ENCODE data around the gene MAGEA9. TPM values are rescaled to one million over a fixed set of nuclear protein-coding genes. Genes with fewer than 3 reads are reported as not detected.
"Not testable (repeated sequence)": the region's sequence is repeated elsewhere in the genome, so short reads cannot be mapped to it uniquely, and the experiment has no call there.

MAGEA9 gene, protein sequence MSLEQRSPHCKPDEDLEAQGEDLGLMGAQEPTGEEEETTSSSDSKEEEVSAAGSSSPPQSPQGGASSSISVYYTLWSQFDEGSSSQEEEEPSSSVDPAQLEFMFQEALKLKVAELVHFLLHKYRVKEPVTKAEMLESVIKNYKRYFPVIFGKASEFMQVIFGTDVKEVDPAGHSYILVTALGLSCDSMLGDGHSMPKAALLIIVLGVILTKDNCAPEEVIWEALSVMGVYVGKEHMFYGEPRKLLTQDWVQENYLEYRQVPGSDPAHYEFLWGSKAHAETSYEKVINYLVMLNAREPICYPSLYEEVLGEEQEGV
- total RNA-seq, result not detected

DNA sequence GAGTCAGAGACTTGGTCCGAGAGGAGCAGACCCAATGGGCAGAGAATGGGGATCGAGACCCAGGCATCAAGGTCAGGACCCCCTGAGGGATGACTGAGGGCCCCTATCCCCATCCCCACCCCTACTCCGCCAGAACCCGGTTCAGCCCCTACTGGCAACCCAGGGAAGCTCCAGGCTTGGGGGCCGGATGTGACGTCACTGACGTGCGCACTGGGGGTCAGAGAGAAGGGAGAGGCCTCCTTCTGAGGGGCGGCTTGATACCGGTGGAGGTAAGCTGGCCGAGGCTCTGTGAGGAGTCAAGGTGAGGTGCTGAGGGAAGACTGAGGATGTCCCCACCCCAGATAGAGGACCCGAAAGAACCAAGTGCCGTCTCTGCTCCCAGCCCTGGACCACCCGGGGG, at the start of gene MAGEA9:
TSS of gene MAGEA9 (plus strand) at position 204 of the 400 bp plus-strand sequence. CDS start 4,281 bp downstream, outside the sequence.
- DNase-seq (ENCODE audit: low spot score in 2 of 2); FAIRE-seq: not testable (repeated sequence)

DNA sequence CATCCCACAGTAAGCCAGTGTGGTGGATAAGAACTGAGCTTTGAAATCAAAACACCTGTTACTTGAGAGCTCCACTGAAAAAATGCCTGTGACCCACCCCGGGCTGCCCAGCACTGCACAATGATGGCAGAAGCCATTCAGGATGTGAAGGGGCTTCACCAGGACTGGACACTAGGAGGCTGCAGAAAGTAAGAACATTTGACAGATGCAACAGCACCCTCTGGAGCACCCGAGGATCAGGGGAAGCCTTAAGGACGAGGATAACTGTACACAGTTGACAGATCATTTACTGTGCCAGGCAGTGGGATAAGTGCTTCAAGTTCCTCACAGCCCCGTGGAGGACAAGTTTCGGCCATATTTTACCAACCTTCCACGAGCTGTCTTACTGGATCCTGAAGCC, 39.5 kb upstream of the MAGEA9 start:
- DNase-seq (ENCODE audit: low spot score in 2 of 2); FAIRE-seq: not testable (repeated sequence)

DNA sequence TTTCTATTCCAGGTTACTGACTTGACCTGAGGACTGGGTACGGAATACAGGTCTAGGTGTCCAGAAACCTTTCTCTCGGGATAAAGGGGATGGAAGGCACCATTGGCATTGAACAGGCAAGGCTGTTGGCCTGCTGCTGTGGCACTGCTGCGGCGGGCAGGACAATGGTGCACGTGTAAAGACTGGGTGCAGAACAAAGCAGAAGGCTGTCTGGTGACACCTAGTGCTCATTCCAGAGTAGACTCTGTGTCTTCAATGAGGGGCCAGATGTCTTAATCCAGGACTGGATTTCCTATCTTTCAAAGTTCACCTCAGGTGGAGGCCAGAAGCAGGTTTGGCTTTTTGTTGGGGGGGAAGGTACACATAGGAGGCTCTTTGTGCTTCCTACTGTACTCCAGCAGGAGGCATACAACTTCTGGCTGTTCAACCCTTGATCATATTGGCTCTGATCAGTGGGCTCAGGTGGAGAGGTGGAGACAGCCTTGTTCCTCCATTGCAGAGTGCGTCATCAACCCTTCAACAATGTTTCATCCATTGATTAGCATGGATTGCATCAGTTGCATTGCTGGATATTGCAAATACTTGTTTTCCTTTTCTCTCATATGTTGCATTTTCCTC, 35.2 kb upstream of the MAGEA9 start:
- not testable (repeated sequence) for FAIRE-seq; DNase-seq (ENCODE audit: low spot score in 2 of 2)

DNA sequence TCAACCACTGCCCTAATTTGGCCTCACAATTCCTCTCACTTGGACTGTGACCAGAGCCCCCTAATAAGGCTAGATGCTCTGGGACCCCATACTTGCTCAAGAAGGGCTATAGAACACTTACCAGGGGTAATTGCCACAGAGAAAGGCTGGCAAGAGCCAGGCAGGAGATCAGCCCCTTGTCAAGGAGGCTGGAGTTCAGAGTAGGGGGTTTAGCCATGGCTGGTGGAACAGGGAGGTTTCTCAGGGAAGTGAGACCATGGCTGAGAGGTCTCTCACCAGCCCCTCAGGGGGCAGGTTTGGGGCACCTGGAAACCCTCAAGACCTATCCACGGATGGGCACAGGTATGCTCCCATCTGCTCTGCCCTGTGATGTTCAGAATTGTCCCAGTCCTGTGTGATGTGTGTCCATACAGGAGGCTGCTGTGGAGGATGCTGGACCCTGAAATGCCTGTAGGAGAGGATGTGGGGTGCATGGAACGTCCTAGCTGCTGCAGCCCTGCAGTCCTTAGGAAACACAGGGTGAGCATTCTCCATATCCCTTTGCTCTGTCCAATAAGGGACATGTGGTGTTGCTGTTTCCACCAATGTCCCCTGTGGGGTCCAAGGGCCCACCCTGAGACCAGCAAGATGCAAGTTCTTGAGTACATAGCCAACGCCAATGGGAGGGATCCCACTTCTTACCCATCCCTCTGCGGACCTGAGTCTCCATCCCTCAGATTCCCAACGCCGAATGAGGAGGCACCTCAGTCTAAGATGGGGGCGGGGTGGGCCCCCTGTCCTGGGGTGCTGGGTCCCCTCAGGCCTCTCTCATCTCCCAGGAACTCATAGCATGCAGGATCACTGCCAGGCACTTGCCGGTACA, 24.3 kb upstream of the MAGEA9 start:
- no peak for FAIRE-seq
- no peak for DNase-seq (ENCODE audit: low spot score in 2 of 2)

DNA sequence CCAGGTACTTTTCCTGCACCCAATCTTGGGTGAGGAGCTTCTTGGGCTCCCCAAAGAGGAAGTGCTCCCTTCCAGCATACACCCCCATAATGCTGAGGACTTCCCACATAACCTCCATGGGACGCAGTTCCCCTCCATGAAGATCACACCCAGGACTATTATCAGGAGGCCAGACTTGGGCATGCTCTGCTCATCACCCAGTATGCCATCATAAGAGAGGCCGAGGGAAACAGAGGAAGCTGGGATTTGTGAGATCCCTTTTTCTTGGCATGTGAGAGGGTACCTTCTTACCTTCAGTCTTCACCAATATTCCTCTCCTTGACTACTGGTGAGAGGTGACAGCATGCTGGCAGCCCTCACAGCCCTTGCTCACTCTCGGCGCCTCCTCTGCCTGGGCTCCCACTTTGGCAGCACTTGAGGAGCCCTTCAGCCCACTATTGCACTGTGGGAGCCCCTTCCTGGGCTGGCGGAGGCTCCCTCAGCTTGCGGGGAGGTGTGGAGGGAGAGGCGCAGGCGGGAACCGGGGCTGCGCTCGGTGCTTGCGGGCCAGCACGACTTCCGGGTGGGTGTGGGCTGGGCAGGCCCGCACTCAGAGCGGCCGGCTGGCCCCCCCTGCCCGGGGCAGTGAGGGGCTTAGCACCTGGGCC, 23.5 kb upstream of the MAGEA9 start:
- no peak for FAIRE-seq
- no peak for DNase-seq (ENCODE audit: low spot score in 2 of 2)

DNA sequence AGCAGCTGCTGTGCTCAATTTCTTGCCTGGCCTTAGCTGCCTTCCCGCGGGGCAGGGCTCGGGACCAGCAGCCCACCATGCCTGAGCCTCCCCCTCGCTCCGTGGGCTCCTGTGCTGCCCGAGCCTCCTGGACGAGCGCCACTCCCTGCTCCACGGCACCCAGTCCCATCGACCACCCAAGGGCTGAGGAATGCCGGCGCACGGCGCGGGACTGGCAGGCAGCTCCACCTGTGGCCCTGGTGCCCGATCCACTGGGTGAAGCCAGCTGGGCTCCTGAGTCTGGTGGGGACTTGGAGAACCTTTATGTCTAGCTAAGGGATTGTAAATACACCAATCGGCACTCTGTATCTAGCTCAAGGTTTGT, 23.0 kb upstream of the MAGEA9 start:
- not testable (repeated sequence) for FAIRE-seq; DNase-seq (ENCODE audit: low spot score in 2 of 2)

DNA sequence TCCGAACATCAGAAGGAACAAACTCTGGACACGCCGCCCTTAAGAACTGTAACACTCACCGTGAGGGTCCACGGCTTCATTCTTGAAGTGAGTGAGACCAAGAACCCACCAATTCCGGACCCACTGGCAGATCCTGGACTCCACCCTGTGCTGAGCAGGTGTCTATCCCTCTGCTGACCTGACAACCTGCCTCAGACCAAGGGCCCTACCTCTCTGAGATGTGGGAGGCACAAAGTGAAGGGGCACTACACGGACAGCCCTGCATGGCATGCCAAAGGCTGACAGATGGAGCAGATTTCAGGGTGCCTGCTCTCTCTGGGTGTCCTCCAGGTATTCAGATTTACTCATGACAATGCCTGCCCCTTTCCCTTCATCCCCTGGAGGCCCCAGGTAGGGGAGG, 21.9 kb upstream of the MAGEA9 start:
- FAIRE-seq, result no peak
- DNase-seq (ENCODE audit: low spot score in 2 of 2), result no peak

DNA sequence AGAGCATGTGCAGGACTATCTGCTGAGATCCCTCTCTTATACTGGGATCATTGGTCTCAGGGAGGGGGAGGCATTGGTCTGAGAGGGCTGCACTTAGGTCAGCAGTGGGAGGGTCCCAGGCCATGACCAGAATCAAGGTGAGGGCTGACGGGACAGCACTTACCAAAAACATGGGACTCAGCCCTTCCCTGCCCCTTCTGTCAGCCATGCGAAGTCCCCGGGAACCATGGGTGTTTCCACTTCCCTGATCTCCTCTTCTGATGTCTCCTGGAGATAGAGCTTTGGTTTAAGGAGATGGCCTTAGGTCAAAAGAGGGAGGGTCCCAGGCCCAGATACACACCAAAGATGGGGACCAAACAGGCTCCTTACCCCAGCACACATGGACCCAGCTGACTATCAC, 20.8 kb upstream of the MAGEA9 start:
- no peak for FAIRE-seq

DNA sequence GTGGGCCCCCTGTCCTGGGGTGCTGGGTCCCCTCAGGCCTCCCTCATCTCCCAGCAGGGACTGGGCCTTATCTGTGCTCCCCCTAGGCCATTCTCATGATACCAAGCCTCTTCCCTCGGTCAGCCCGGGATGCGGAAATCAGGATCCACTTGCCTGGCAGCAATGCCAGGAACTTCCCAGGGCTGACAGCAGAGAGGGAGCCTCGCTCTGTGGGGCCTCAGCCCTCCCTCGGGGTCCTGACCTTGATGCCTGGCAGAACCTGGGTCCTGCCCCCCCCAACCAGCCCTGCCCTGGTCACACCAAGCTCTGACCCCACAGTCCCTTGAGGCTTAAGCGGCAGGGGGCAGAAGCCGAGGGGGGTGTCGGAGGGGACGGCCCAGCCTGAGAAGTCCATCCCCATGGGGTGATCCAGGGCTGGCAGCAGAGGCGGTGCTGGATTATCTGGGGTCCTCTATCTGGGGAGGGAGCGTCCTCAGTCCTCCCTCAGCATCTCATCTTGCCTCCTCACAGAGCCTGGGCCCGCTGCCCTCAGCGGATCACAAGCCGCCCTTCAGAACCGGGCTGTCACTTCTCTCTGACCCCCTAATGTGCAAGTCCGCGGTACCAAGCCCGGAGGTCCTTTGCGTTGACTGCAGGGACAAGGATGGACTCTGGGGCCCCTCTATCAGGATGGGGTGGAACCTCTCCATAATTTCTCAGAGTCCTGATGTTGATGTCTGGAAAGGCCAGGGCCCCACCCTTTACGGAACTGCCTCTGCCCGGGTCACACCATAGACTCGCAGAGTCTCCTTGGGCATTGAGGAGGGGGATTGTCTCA, 19.7 kb upstream of the MAGEA9 start:
- not testable (repeated sequence) for DNase-seq (ENCODE audit: low spot score in 2 of 2); FAIRE-seq

More for the DNA sequence above, 20.8 kb upstream of the MAGEA9 start:
- DNase-seq (ENCODE audit: low spot score in 2 of 2), result no peak

DNA sequence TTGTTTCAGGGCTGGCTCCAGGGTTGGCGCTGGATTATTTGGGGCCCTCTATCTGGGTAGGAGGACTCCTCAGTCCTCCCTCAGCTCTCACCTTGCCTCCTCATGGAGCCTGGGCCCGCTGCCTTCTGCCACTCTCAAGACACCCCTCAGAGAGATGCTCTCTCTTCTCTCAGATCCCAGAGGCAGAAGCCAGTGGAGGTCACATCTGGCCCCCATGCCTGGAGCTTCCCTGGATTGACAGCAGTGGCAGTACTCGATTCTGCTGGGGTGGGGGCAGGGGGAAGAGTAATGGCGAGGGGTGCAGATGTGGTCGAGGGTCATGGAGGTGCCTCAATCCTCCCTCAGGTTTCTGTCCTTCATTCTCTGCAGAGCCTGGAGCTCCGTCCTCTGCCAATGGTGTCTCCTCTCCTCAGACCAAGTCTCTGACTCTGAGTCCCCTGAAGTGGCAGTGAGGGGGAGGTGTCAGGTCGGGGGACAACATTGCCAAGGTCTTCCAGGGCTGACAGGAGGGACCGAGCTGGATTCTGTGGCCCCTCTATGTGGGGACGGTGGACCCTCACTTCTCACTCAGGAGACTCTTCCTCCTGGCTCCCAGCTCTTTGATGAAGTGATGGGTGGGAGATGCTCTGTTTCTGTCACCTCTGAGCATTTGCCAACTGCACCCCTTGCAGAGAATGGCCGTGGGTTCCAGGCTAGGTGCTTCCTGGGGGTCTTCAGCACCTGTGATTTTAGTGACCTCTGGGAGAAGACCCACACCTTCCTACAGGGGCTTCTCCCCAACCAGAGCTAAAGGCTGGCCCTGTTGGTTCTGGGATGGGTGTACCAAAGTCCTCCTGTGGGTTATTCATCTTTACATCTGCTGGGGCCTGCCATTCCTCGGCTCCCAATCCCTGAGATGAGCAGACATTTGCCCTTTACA, 18.8 kb upstream of the MAGEA9 start:
- DNase-seq (ENCODE audit: low spot score in 2 of 2) (no peak), FAIRE-seq (no peak)

DNA sequence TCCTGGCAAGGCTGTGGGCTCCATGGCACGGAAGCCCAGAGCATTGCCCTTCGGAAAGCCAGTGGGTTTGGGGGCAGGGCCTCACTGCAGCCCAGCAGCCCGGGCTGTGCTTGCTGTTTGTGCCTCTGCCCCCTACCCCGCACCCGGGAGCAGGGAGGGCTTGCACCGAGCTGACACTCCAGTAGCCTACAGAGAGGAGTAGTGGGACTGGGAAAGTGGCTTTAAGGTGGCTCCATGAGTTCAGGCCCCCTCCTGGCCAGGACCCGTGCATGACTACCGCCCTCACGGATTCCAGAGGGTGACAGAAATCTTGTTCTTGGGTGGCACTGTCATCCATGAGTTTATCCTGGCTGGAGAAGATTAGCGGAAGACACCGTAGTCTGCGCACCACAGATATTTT, 11.4 kb upstream of the MAGEA9 start:
- FAIRE-seq; DNase-seq (ENCODE audit: low spot score in 2 of 2): not testable (repeated sequence)

DNA sequence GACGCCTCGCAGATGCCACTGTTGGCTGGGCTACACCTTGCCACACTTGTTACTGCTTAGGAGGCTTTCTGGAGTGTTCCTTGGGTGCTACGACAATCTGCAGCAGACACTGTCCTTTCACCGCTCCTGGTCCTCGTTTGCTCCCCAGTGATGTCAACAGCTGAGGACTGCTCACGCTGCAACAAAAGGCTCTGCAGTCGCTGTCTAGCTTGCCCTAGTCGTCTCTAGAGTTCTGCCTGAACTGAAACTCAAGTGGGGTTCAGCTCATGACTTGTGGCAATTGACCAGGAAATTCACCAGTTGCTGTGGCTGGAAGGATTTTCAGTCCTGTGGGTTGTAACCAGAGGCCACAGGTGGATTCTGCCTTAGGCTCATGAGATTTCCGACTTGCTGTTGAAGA, 8.7 kb upstream of the MAGEA9 start:
- not testable (repeated sequence) for FAIRE-seq

DNA sequence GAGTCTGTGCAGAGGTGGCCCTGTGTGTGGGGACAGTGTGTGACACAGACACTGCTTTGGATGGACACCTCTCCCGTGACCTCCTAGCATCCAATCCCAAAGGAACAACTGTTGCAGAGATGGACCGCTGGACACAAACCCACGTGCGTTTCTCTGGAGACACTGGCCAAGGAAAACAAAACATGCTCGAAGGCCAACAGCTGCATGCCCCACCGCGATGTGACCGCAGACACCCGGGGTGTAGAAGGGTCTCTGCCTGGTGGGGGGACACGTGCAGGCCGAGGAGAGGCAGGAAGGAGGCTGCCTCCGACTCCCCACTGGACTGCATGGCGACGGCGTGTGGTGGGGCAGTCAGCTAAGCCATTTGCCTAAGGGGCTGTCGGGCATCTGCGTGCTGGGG, 8.0 kb upstream of the MAGEA9 start, which contains the start of gene HSFX1:
TSS of gene HSFX1 (plus strand) at position 301 of the 400 bp plus-strand sequence. CDS start 614 bp downstream, outside the sequence.
- not testable (repeated sequence) for DNase-seq (ENCODE audit: low spot score in 2 of 2); FAIRE-seq

More for the DNA sequence above, 8.7 kb upstream of the MAGEA9 start:
- not testable (repeated sequence) for DNase-seq (ENCODE audit: low spot score in 2 of 2)

DNA sequence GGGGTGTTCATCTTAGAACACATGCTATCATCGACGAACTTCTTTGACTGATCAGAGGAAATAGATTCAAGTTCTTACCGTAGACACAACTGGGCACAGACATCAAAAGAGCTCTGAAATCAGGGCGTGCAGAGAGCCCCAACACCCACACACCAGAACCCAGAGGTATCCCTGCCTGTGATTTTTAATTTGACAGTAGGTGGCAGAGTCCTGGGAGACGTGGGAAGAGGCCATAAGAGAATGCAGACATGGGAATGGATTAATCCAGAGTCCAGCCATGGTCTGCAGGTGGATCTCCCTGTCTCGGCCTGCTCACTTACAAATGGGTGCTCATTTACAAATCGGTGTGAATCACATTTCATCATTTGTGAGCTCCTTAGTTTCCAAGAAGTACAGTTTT, 3.7 kb upstream of the MAGEA9 start:
- DNase-seq (ENCODE audit: low spot score in 2 of 2); FAIRE-seq: not testable (repeated sequence)

DNA sequence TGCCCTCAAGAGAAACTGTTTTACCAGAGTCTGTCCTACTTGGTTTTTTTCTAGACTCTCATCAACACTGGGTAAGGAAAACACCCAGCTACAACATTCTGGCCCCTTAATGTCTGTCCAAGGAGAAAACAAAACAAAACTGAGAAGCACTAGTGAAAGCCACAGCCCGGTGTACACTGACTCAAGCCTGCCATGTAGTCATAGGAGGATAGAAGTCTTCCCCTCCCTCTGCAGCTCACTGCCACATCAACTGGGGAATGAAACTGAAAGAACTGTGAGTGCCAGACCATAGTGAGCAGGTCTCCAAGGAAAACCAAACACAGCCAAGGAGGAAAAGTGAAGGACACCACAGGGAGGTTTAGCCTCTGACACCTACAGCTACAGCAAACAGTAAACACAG, 13.8 kb downstream of the MAGEA9 start:
- DNase-seq (ENCODE audit: low spot score in 2 of 2); FAIRE-seq: not testable (repeated sequence)

DNA sequence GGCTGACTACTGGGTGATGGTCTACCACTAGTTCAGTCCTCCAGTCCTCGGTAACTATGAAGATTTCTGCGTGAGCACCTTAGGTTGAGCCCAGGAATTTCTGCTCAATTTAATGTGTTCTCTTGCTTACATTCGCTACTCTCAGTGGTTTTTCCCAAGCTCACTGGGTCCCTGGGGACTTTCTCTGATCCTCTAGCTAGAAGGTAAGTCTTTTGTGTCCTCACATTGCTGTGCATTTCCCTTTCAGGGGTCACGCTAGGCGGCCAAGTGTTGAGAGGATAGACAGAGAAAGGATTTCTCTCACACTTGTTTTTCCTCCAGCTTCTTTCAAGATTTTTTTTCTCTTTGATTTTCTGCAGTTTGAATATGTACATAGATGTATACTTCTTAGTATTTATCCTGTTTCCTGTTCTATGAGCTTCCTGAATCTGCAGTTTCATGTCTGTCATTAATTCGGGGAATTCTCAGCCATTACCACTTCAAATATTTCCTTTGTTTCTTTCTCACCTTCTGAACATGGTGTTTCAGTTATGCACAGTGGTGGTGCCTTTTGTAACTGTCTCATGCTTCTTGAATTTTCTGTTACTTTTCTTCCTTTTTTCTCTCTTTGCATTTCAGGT, 17.5 kb downstream of the MAGEA9 start:
- FAIRE-seq, result no peak
- DNase-seq (ENCODE audit: low spot score in 2 of 2), result no peak

DNA sequence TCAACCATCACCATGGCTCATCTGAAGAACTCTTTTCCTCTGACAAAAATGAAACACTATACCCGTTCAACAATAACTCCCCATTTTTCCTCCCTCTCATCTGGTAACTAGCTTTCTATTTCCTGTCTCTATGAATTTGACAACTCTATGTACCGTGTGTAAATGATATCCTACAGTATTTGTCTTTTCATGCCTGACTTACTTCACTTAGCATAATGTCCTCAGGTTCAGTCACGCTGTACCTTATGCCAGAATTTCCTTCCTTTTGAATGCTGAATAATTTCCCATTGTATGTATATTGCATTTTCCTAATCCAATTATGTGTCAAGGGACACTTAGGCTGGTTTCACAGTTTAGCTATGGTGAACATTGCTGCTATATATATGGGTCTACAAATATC, 18.2 kb downstream of the MAGEA9 start:
- no peak for DNase-seq (ENCODE audit: low spot score in 2 of 2)

More for the DNA sequence above, 18.2 kb downstream of the MAGEA9 start:
- FAIRE-seq, result no peak
